GM12873 (cell line): Measurements from ENCODE around the gene LLGL2.

ENCODE experiments used
- TF ChIP-seq, protein P1 (sequence below): IDR thresholded peaks from 2 replicates; pipeline ENCODE4 v1.5.1; 2012; ENCODE audit warnings: low read depth, mild to moderate bottlenecking, moderate library complexity, low read length, control low read depth; ENCODE audit not compliant: insufficient read depth; ENCODE audit errors: missing control alignments

LLGL2 gene

DNA sequence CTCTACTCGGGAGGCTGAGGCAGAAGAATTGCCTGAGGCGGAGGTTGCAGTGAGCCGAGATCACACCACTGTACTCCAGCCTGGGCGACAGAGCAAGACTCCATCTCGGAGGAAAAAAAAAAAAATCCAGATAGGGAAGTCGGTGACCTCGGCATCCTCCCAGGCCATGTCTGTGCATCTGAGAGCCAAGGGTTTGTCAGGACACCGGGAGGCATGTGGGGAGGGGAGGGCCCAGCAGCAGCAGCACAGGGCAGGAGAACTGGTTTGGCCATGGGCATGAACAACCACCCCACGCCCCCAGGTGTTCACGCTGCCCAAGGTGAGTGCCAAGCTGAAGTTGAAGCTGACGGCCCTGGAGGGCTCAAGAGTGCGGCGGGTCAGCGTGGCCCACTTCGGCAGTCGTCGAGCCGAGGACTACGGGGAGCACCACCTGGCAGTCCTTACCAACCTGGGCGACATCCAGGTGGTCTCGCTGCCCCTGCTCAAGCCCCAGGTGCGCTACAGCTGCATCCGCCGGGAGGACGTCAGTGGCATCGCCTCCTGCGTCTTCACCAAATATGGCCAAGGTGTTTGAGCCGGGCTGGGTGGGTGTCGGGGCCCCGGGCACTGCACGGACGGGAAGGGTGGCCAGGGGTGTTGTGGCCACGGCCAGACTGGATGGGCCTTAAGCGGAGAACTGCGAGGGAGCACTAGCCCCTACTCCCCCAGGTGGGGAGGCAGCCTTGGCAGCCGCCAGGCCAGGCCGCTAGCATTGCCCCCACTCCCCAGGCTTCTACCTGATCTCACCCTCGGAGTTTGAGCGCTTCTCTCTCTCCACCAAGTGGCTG, 47.4 kb downstream of the LLGL2 start:
- TF ChIP-seq, protein P1, sequence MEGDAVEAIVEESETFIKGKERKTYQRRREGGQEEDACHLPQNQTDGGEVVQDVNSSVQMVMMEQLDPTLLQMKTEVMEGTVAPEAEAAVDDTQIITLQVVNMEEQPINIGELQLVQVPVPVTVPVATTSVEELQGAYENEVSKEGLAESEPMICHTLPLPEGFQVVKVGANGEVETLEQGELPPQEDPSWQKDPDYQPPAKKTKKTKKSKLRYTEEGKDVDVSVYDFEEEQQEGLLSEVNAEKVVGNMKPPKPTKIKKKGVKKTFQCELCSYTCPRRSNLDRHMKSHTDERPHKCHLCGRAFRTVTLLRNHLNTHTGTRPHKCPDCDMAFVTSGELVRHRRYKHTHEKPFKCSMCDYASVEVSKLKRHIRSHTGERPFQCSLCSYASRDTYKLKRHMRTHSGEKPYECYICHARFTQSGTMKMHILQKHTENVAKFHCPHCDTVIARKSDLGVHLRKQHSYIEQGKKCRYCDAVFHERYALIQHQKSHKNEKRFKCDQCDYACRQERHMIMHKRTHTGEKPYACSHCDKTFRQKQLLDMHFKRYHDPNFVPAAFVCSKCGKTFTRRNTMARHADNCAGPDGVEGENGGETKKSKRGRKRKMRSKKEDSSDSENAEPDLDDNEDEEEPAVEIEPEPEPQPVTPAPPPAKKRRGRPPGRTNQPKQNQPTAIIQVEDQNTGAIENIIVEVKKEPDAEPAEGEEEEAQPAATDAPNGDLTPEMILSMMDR, result no peak

DNA sequence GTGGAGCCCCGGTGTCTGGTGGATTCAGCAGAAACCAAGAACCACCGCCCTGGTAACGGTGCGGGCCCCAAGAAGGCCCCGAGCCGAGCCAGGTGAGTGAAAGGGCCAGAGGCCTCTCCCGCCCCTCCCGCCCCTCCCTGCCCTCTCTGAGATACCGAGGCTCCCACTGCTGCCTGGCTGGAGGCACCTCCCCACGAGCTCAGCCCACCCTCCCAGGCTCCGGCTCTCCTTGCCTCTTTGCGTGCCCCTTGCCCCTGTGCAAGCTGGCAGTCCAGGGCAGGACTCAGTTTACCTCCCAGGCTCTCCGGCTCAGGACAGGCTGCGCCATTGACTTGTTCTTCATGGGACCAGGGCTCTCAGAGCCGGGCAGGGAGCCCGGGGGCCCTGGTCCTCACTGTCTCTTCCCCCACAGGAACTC, 48.1 kb downstream of the LLGL2 start:
- TF ChIP-seq, protein P1, result no peak

DNA sequence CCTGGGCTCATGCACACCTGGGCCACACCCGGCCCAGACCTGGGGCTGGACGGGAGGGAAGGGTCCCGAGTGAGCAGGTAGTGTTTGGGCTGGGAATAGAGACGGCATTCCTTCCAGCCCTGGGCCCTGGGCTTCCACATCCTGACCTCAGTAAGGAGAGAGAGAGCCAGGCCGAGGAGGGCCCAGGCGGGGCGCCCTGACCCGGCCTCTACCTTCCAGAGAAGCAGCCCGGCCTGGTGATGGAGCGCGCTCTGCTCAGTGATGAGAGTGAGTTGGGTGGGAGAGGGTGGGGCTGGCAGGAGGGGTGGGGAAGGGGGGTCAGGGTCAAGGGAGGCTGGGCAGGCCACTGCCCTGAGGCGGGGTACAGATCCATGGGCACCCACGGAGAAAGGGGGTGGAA, 48.5 kb downstream of the LLGL2 start:
- TF ChIP-seq, protein P1, result no peak

DNA sequence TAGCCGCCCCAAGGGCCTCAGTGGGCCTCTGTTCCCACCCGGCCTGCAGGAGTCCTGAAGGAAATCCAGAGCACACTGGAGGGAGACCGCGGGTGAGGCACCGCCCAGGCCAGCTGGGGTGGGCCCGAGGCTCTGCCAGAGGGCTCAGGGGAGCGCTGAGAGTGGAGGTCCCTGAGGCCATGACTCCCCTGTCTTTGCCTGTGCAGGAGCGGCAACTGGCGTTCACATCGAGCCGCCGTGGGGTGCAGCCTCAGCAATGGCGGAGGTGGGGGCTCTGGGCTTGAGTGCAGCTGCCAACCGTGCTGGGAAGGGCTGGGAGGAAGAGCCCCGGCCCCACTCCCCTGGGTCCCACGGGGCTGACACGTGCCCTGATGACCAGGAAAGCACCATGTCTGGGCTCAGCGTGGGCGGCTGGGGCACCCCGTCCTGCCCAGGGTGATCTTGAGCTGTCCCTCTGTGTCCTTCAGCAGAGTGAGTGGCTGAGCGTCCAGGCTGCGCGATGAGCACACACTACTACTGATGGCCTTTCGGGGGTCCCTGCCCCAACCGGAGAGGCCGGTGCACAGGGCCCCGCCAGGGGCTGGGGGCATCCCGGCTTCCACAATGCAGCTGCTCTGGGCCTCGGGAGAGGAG, 49.0 kb downstream of the LLGL2 start:
- TF ChIP-seq, protein P1, result no peak

DNA sequence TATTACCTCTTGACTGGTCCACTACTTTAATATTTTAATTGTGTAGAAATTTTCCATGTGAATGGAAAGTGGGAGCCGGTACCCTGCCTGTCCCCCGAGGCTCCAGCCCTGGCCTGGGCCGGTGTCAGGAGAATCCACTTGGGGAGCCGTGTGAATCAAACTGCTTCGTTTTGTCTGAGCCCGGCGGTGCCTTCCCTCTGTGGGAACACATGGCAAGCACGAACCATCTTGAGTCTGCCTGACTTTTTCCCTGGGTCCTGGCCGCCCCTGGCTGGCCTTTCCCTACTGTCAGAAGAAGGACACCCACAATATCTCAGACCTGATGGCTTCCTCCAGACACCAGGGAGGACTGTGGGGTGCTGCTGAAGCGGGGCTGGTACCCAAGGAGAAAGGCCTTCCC, 49.7 kb downstream of the LLGL2 start:
- TF ChIP-seq, protein P1, result no peak

DNA sequence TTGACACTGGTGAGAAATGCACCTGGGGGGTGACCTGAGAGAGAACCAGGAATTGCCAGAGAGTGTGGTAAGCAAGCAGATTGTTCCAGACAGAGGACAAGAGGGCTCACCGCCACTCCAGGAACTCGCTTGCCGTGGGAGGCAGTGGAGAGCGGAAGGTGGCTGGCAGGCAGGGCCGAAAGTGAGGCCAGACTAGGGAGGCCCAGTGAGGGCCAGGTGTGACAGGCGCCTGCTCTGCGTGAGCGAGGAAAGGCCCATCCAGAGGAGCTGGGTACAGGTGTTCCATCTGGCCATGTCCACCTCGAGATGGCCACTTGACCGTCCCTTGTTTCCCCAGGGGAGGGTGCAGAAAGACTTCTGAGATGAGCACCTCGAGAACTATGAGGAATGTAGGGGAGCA, 50.2 kb downstream of the LLGL2 start:
- TF ChIP-seq, protein P1, result no peak

DNA sequence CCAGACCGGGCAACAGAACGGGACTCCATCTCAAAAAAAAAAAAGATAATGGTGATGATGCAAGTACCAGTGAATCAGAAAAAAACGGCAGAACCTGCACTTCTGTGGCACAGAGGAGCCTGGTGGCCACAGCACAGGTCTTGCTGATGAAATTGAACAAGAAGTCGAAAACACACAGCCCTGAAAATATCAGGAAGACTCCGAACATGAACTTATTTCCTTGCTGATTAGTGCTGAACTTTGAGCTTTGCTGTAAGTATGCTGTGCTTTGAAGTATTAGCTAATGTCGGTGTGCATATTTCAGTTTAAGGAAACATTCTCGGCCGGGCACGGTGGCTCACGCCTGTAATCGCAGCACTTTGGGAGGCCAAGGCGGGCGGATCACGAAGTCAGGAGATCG, 51.2 kb downstream of the LLGL2 start:
- TF ChIP-seq, protein P1, result no peak
